GM12872 (cell line): ENCODE results near the gene NTRK3.

Experiments used
- TF ChIP-seq, protein P1 (sequence below): IDR thresholded peaks from 3 replicates; pipeline ENCODE4 v1.5.1; 2011; ENCODE audit warnings: low read depth, mild to moderate bottlenecking, low read length, moderate library complexity; ENCODE audit not compliant: insufficient read depth

Gene NTRK3

DNA sequence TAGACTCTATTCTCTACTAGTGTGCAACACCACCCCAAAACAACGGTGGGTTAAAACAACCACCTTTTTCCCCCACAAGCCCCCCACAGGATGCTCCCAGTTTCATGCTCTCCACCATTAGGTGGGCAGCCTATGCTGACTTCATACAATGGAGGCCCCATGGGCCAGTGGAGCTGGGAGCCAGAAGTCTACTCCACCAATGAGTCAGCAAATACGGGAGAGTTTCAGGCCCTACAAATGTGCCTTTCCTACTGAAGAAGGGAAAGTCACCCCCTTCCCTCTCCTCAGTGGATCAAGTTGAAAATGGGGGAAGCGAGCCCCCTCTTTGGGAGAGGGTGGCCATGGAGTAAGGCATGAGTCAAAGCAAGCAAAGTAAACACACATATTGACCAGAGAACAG is 278.6 kb downstream of the NTRK3 start:
- TF ChIP-seq, protein P1, sequence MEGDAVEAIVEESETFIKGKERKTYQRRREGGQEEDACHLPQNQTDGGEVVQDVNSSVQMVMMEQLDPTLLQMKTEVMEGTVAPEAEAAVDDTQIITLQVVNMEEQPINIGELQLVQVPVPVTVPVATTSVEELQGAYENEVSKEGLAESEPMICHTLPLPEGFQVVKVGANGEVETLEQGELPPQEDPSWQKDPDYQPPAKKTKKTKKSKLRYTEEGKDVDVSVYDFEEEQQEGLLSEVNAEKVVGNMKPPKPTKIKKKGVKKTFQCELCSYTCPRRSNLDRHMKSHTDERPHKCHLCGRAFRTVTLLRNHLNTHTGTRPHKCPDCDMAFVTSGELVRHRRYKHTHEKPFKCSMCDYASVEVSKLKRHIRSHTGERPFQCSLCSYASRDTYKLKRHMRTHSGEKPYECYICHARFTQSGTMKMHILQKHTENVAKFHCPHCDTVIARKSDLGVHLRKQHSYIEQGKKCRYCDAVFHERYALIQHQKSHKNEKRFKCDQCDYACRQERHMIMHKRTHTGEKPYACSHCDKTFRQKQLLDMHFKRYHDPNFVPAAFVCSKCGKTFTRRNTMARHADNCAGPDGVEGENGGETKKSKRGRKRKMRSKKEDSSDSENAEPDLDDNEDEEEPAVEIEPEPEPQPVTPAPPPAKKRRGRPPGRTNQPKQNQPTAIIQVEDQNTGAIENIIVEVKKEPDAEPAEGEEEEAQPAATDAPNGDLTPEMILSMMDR, result no peak

DNA sequence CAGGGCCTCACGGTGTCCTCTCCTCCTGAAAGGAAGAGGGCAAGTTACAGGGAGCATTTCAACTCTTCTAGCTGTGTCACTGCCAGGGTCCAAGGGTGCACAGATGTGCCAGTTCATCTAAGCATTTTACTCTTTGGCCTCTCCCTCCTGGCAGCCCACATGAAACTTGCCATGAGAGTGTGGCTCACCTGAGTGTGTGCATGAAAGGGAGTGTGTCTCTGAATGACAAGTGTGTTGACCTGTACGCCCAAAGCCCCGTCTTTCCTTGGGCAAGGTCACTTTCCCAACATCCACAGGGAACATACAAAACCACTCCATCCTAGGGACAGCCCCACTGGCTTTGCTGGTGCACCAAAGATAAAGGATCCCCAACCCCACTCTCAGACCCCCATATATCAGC is 280.0 kb downstream of the NTRK3 start:
- TF ChIP-seq, protein P1, result no peak

DNA sequence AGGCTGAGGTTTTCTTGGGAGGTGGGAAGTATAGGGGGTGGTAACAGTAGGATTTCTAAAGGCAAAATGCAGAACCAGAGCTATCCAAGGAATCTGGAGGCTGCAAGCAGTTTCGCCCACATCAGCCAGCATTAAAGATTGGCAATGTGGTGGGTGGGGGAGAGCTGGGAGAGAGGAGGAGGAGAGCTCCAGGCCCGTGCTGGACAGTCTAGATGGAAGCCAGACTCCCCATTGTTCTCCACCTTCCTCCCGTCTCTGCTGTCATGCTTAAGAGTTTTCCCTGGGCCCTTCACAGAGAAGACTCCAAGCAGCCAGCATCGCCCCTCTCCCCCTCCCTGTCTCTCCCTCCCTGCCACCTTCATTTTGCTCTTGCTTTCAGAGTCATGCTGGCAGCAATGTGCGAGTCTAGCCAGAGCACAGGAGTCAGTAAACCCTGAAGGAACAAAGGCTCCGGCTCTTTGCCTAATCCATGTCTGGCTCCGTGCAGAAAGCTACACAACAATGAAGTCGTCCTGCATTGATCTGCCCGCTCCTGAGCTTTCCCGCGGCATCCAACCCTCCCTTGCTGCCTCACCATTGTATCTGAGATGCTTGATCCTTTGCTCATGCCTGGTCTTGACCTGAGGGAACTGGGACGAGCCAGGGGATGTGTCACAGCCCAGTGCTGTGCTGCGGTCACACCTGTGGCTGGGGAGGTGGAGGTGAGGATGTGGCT is 282.9 kb downstream of the NTRK3 start:
- TF ChIP-seq, protein P1, result no peak

DNA sequence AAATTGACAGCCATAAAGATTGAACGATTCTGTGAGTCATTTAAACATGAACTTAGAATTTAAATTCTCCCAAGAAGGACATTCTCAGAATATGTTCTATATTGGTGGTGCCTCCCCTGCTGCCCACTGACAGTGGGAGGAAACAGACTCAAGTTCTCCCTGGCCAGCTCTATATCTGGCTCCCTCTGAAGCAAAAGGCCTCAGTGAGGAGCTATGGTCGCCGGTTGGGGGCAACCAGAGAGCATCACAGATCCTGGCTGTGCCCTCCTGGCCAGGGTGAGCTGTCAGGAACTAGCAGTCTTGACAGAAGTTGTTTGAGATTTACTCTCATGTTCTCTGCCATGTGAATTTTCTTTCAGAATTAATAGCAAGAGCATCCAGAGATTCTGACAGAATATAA is 285.5 kb downstream of the NTRK3 start:
- TF ChIP-seq, protein P1, result no peak

DNA sequence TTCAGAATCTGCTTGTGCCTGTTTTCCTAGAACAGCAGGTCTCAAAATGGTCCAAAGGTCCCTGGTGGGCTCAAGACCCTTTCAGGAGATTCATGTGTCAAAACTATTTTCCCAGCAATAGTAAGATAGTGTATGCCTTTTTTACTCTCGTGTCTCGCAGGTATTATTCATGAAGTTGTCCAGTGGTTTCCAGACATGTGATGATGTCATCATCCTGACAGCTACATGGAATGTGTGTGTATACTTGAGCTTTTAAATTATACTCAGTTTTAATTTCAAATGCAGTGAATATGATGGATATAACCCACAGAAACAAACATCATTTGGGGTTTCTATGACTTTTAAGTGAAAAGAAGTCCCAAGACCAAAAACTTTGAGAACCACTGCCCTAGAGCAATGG is 288.6 kb downstream of the NTRK3 start:
- TF ChIP-seq, protein P1, result no peak

DNA sequence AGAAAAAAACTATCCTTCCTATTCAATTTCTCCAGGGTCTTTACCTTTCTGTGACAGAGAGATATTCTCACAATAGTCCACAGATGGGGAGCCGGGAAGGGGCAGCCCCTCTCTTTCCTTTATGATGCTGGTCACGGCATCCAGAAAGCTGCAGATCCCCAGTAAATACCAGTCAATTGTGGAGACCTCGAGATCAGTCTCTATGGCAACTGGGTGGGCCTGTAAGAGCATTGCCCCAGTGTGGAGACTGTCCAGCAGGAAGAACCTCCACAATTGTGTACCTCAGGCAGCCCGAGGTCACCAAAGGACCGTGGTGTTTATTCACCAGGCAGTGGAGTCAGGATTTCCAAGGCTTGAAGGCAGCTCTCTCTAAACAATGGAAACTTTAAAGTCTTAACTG is 291.2 kb downstream of the NTRK3 start:
- TF ChIP-seq, protein P1, result no peak

DNA sequence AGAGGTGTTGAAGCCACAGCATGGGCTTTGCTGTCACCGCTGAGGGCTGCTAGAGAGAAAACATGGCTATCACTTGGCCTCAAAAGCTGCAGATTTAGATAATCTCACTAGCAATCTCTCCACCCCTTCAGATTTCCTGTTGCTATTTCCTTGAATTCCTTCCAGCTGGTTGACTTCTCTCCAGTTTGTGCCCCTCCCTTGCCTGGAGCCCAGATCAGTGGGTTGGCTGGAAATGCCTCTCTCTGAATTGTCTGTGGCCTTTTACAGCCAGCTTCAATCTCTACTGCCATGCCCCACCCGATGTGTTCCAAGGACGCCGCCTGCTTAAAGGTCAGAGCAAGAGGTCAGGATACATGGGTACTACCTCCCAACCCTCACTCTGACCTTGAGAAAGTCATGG is 294.1 kb downstream of the NTRK3 start:
- TF ChIP-seq, protein P1, result no peak
